ENCODE results near the gene ADD1.

DNA sequence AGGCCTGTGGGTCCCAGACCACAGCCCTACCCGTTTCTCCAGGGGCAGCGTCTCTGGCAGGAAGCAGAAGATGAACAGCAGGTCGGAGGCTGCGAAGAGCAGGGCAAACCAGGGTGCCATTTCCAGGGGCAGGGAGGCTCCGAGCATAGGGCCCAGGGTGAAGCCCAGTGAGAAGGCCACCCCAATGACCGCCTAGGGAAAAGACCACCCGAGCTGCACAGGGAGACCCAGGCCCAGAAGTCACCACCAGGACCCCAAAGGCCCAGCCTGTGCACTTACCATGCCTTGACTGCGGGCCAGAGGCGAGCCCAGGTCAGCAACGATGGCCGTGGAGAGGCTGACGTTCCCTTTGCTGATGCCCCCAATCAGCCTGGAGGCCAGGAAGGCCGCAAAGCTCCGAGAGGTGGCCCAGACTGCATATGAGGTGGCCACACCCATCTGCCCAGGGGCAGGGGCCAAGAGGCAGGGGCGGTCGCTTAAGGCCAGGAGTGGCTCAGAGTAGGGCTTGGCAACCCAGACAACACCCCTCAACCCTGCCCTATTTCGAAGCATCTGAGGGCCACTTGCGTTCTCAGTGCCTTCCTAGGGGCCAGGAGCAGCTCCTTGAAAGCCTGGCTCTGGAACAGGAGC is 88.8 kb downstream of the ADD1 start:
- TF ChIP-seq, protein P1, sequence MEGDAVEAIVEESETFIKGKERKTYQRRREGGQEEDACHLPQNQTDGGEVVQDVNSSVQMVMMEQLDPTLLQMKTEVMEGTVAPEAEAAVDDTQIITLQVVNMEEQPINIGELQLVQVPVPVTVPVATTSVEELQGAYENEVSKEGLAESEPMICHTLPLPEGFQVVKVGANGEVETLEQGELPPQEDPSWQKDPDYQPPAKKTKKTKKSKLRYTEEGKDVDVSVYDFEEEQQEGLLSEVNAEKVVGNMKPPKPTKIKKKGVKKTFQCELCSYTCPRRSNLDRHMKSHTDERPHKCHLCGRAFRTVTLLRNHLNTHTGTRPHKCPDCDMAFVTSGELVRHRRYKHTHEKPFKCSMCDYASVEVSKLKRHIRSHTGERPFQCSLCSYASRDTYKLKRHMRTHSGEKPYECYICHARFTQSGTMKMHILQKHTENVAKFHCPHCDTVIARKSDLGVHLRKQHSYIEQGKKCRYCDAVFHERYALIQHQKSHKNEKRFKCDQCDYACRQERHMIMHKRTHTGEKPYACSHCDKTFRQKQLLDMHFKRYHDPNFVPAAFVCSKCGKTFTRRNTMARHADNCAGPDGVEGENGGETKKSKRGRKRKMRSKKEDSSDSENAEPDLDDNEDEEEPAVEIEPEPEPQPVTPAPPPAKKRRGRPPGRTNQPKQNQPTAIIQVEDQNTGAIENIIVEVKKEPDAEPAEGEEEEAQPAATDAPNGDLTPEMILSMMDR (IDR thresholded peaks at IDR 0.05) = no peak
- TF ChIP-seq POLR2A (IDR thresholded peaks at IDR 0.05) = no peak

Measured in tibial nerve (tissue), 3 donors.